Large intestine (tissue), 3 donors: ENCODE results near the gene SPAG9. TPM values are rescaled to one million over a fixed set of nuclear protein-coding genes. Genes with fewer than 3 reads are reported as not detected.

Experiments
- DNase-seq, 2 donors: peaks; one replicate each; pipeline versions ENCODE4 v3.0.0 to v3.0.0-alpha.2; 2013
- H3K27ac ChIP-seq: one replicate; pipeline ENCODE4 v1.5.1; 2013; ENCODE audit warnings: low read length
- H3K27me3 ChIP-seq: 2 replicates; pipeline ENCODE4 v1.6.1; 2013; ENCODE audit warnings: low read length; ENCODE audit not compliant: control insufficient read depth, insufficient read depth
- H3K36me3 ChIP-seq: 2 replicates; pipeline ENCODE4 v1.6.1; 2013; ENCODE audit warnings: low read length; ENCODE audit not compliant: control insufficient read depth, insufficient read depth
- H3K4me1 ChIP-seq: one replicate; pipeline ENCODE4 v1.6.1; 2013; ENCODE audit warnings: low read length; ENCODE audit not compliant: control insufficient read depth, insufficient read depth
- H3K4me3 ChIP-seq: one replicate; pipeline ENCODE4 v1.5.1; 2013; ENCODE audit warnings: low read length
- H3K9me3 ChIP-seq: one replicate; pipeline ENCODE4 v1.6.1; 2013; ENCODE audit warnings: mild to moderate bottlenecking, low read depth, low read length, moderate library complexity; ENCODE audit not compliant: control insufficient read depth
- WGBS: methylation state at CpG from one replicate; pipeline ENCODE4 v1.1.5; 2013; ENCODE audit warnings: low lambda C conversion rate; ENCODE audit not compliant: insufficient coverage; 5-methylcytosine and 5-hydroxymethylcytosine counted together
- polyA plus RNA-seq: library from polyadenylated mRNA; unstranded; fragments of 120-200 nt; gene quantifications from one replicate; pipeline ENCODE4 v1.2.1, GENCODE V29; 2013

Gene SPAG9
- polyA plus RNA-seq, 1 donor, result 68.2 TPM

- WGBS, result no CpG with 5 or more reads among the region's 3 CpGs
- Histone ChIP-seq H3K4me1 (no peaks in the 10 kb centered on the region), H3K27me3 (no peaks in the 10 kb centered on the region), H3K36me3 (peaks cover 49% of the 10 kb centered on the region), H3K9me3 (no peaks in the 10 kb centered on the region), H3K4me3 (no peak overlapping the region), H3K27ac (no peak overlapping the region)
- DNase-seq, result no peak
These were observed 154.5 kb downstream of the SPAG9 start for GRCh38 chr17:50966163-50966666.

GRCh38 chr17:50963139-50963538 lies 157.5 kb downstream of the SPAG9 start:
- no CpG with 5 or more reads among the region's 2 CpGs for WGBS
- H3K4me3 ChIP-seq, result no peak overlapping the region
- peaks cover 41% of the 10 kb centered on the region for H3K36me3 ChIP-seq
- H3K27me3 ChIP-seq, result no peaks in the 10 kb centered on the region
- H3K9me3 ChIP-seq, result no peaks in the 10 kb centered on the region
- no peak overlapping the region for H3K27ac ChIP-seq
- DNase-seq, result no peak
- no peaks in the 10 kb centered on the region for H3K4me1 ChIP-seq

- H3K4me1 ChIP-seq, result peaks cover 2% of the 10 kb centered on the region
- H3K27me3 ChIP-seq, result no peaks in the 10 kb centered on the region
- WGBS, result 80% methylated on average over 1 of the region's 9 CpGs
- no peak overlapping the region for H3K27ac ChIP-seq
- no peak for DNase-seq
- H3K9me3 ChIP-seq, result no peaks in the 10 kb centered on the region
- H3K4me3 ChIP-seq, result no peak overlapping the region
- peaks cover 36% of the 10 kb centered on the region for H3K36me3 ChIP-seq
These were observed 159.1 kb downstream of the SPAG9 start for GRCh38 chr17:50961282-50962220.

DNA sequence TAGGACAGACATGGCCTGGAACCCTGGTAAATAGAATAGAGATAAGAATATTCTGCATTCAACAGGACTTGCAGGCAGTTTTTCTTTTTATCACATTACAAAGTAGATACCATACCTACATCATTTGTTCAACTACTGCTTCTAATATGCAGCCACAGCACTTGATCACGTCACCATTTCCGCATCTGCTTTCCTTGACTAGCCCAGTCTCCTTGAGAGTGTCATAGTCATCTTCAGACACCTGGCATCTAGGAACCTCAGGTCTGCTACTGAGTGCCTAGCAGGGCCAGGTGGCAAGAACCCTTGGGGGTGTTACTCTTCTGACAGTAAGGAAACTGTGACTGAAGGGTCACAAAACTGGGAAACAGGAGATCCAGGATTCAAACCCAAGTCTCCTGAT lies 161.3 kb downstream of the SPAG9 start:
- peaks cover 10% of the 10 kb centered on the region for H3K4me1 ChIP-seq
- H3K27ac ChIP-seq, result no peak overlapping the region
- H3K4me3 ChIP-seq, result no peak overlapping the region
- WGBS, result no CpG with 5 or more reads among the region's 2 CpGs
- no peaks in the 10 kb centered on the region for H3K27me3 ChIP-seq
- H3K9me3 ChIP-seq, result no peaks in the 10 kb centered on the region
- no peak for DNase-seq
- peaks cover 25% of the 10 kb centered on the region for H3K36me3 ChIP-seq

GRCh38 chr17:50957600-50958575 lies 162.8 kb downstream of the SPAG9 start:
- DNase-seq, result no peak

DNA sequence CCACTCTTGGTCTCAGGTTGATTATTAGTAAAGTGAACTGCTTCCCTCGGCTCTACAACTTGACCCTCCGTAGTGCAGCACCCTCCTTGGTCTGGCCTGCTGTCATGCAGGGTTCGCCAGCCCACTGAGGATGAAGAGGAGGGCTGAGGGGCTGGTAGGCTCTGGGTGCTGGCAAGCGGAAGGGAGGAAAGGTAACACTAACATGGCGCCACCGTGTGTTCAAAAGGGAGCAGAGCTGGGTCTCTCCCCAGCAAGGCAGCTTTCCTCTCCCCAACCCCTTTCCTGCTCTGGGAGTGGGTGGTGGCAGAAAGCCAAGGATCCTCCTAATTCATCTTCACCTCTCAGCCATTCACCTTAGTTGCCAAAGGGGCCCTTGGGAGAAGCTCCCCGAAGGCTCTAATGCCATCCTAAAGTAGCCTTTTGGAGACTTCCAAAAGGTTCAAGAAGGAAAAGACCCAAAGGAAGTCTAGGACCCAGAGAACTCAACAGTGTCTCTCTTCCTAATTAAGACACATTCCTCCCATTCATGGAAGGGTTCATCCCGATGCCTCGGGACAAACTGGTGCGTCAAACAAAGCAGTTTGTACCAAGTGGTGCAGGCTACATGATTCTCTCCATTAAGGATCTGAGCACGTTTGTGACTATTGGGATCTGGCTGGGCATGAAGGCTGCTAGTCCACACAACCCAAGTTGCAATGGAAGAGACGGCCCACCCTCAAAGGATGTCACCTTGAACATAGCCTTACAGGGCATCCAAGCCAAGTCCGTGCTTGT lies 163.7 kb downstream of the SPAG9 start:
- DNase-seq, result peak; percentile 39 to 48
- no CpG with 5 or more reads among the region's 13 CpGs for WGBS
- H3K27me3 ChIP-seq, result no peaks in the 10 kb centered on the region
- no peak overlapping the region for H3K4me3 ChIP-seq
- no peak overlapping the region for H3K27ac ChIP-seq
- peaks cover 15% of the 10 kb centered on the region for H3K4me1 ChIP-seq
- peaks cover 16% of the 10 kb centered on the region for H3K36me3 ChIP-seq
- no peaks in the 10 kb centered on the region for H3K9me3 ChIP-seq

More at GRCh38 chr17:50957600-50958575, 162.8 kb downstream of the SPAG9 start:
- H3K36me3 ChIP-seq, result peaks cover 17% of the 10 kb centered on the region
- WGBS, result no CpG with 5 or more reads among the region's 15 CpGs
- H3K27me3 ChIP-seq, result no peaks in the 10 kb centered on the region
- no peaks in the 10 kb centered on the region for H3K9me3 ChIP-seq
- peaks cover 15% of the 10 kb centered on the region for H3K4me1 ChIP-seq
- H3K27ac ChIP-seq, result no peak overlapping the region
- H3K4me3 ChIP-seq, result no peak overlapping the region

GRCh38 chr17:50956409-50956749 lies 164.3 kb downstream of the SPAG9 start:
- H3K4me3 ChIP-seq, result no peak overlapping the region
- H3K27me3 ChIP-seq, result no peaks in the 10 kb centered on the region
- peaks cover 15% of the 10 kb centered on the region for H3K4me1 ChIP-seq
- no CpG with 5 or more reads among the region's 4 CpGs for WGBS
- DNase-seq, result no peak
- no peaks in the 10 kb centered on the region for H3K9me3 ChIP-seq
- peaks cover 12% of the 10 kb centered on the region for H3K36me3 ChIP-seq
- no peak overlapping the region for H3K27ac ChIP-seq

GRCh38 chr17:50955667-50956120 lies 165.0 kb downstream of the SPAG9 start:
- H3K4me3 ChIP-seq, result no peak overlapping the region
- H3K27me3 ChIP-seq, result no peaks in the 10 kb centered on the region
- no peaks in the 10 kb centered on the region for H3K9me3 ChIP-seq
- H3K27ac ChIP-seq, result no peak overlapping the region
- peaks cover 18% of the 10 kb centered on the region for H3K4me1 ChIP-seq
- peaks cover 12% of the 10 kb centered on the region for H3K36me3 ChIP-seq
- WGBS, result 83% methylated on average over 1 of the region's 8 CpGs
- DNase-seq, result no peak

GRCh38 chr17:50955160-50955559 lies 165.5 kb downstream of the SPAG9 start:
- no CpG with 5 or more reads among the region's 8 CpGs for WGBS
- Histone ChIP-seq H3K27ac (no peak overlapping the region), H3K36me3 (peaks cover 10% of the 10 kb centered on the region), H3K9me3 (no peaks in the 10 kb centered on the region), H3K4me3 (no peak overlapping the region), H3K27me3 (no peaks in the 10 kb centered on the region), H3K4me1 (peaks cover 23% of the 10 kb centered on the region)
- no peak for DNase-seq
